Gastrocnemius medialis (tissue), 4 donors: ENCODE results near the gene ACSS1. TPM values are rescaled to one million over a fixed set of nuclear protein-coding genes. Genes with fewer than 3 reads are reported as not detected.
A peak's percentile ranks its signal among the peaks of the same experiment; 100 is the strongest.

ENCODE experiments used
- ATAC-seq, 2 donors: fragments of 150-250 bp; one replicate each; pipeline ENCODE4 v1.9.1; 2016
- DNase-seq, 2 donors: peaks; one replicate each; pipeline ENCODE4 v3.0.0-alpha.2; 2019
- H3K27ac ChIP-seq, 4 donors: fragments of 200-600 bp; sonication (generic); 1 replicate in 1 of 4; 2 replicates in 3 of 4; pipeline ENCODE4 v1.5.1; 2016 to 2018; ENCODE audit warnings: mild to moderate bottlenecking in 2 of 4, moderate library complexity in 1 of 4
- H3K27me3 ChIP-seq, 3 donors: fragments of 200-600 bp; sonication (generic) in 2 of 3; 1 replicate in 1 of 3; 2 replicates in 2 of 3; pipeline versions ENCODE4 v1.5.1 to v1.6.0; 2016 to 2019; ENCODE audit warnings: mild to moderate bottlenecking in 1 of 3, moderate library complexity in 1 of 3
- H3K36me3 ChIP-seq, 2 donors: fragments of 200-600 bp; sonication (generic) in 1 of 2; one replicate each; pipeline ENCODE4 v1.5.1; 2017 to 2018
- H3K4me1 ChIP-seq, 2 donors: fragments of 200-600 bp; sonication (generic) in 1 of 2; one replicate each; pipeline ENCODE4 v1.5.1; 2016 to 2017; ENCODE audit warnings: mild to moderate bottlenecking in 2 of 2
- H3K4me3 ChIP-seq, 4 donors: fragments of 200-600 bp; sonication (generic) in 3 of 4; 1 replicate in 1 of 4; 2 replicates in 3 of 4; pipeline ENCODE4 v1.5.1; 2016 to 2019; ENCODE audit warnings: mild to moderate bottlenecking in 2 of 4
- H3K9me3 ChIP-seq, 3 donors: fragments of 200-600 bp; sonication (generic) in 2 of 3; 1 replicate in 1 of 3; 2 replicates in 2 of 3; pipeline ENCODE4 v1.5.1; 2016 to 2019
- POLR2A ChIP-seq, 2 donors: fragments of 450-650 bp; IDR thresholded peaks; one replicate each; pipeline ENCODE4 v1.6.1; 2017; ENCODE audit warnings: antibody characterized with exemption in 2 of 2, mild to moderate bottlenecking in 2 of 2, moderate library complexity in 2 of 2
- in situ Hi-C, 4 donors: fragments of 200-750 bp; cut with MboI; loops; one replicate each; pipeline versions ENCODE4 v1.15.0 to v1.8.0; 2017; ENCODE audit warnings: low sequenced_read_pairs in 4 of 4
- intact Hi-C: fragments of 100-400 bp; cut with DNase I; formaldehyde crosslinking; loops from one replicate; pipeline ENCODE4 v1.15.1; 2023; ENCODE audit warnings: low total_unique reads
- total RNA-seq, 4 donors: library from RNA; depleted of rRNA; stranded (reverse); fragments of >200 nt; gene quantifications; one replicate each; pipeline versions ENCODE4 v1.1.0 to v1.2.3, GENCODE V29; 2016
- TF ChIP-seq, protein P1 (sequence below), 5 experiments: fragments of 450-650 bp in 3 of 5; fragments of 200-600 bp in 2 of 5; sonication (generic) in 2 of 5; IDR thresholded peaks in 4 of 5; conservative IDR thresholded peaks in 1 of 5; 1 replicate in 4 of 5; 2 replicates in 1 of 5; pipeline ENCODE4 v1.5.1; 2016 to 2019; ENCODE audit warnings: antibody characterized with exemption in 5 of 5, mild to moderate bottlenecking in 3 of 5, moderate library complexity in 3 of 5

ACSS1 gene
- total RNA-seq, 4 donors from 2014 or later, result 11.4 to 84.6 (median 11.8) TPM

DNA sequence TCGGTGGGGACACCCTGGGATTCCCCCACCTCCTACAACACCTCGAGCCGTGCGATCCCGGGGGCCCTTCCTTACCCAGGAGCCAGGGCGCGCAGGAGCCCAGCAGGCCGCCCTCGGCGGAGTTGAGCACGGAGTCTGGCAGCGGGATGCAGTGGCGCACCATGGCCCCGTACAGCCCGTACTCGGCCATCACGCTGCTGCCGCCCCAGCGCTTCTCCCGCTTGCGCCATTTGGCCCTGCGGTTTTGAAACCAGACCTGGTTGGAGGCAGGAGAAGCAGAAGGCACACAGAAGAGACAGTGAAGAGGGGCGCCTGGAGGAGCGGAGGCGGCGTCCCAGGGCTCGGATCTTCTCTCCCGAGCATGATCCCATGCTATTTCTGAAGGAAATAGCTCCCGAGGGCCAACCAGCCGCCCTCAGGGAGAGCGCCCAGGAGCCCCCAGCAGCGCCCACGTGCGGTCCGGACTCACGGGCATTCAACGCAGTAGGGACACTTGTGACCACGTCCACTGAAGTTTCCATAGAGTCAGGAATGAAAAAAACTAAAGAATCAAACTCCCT lies 19.8 kb upstream of the ACSS1 start:
- DNase-seq (peak; percentile 69 to 82), ATAC-seq (peak; percentile 90 to 92)
- Histone ChIP-seq H3K27me3 (peaks cover 20 to 30% (median 30%) of the 10 kb centered on the region in 3 donors), H3K4me3 (peak overlapping the region; percentile 41 to 52 (median 48)), H3K27ac (peak overlapping the region; percentile 56 to 70 (median 62)), H3K4me1 (peaks cover 16 to 20% of the 10 kb centered on the region in 2 donors), H3K9me3 (no peaks in the 10 kb centered on the region), H3K36me3 (no peaks in the 10 kb centered on the region)
- no peak for TF ChIP-seq POLR2A (IDR thresholded peaks at IDR 0.05)
- TF ChIP-seq, protein P1, sequence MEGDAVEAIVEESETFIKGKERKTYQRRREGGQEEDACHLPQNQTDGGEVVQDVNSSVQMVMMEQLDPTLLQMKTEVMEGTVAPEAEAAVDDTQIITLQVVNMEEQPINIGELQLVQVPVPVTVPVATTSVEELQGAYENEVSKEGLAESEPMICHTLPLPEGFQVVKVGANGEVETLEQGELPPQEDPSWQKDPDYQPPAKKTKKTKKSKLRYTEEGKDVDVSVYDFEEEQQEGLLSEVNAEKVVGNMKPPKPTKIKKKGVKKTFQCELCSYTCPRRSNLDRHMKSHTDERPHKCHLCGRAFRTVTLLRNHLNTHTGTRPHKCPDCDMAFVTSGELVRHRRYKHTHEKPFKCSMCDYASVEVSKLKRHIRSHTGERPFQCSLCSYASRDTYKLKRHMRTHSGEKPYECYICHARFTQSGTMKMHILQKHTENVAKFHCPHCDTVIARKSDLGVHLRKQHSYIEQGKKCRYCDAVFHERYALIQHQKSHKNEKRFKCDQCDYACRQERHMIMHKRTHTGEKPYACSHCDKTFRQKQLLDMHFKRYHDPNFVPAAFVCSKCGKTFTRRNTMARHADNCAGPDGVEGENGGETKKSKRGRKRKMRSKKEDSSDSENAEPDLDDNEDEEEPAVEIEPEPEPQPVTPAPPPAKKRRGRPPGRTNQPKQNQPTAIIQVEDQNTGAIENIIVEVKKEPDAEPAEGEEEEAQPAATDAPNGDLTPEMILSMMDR (IDR thresholded peaks at IDR 0.05 in 4 of 5, conservative IDR thresholded peaks at IDR 0.05 in 1 of 5), result peak in 1 of 5 experiments; percentile 10
- in situ Hi-C loops, result loop anchor here in 2 of 4 donors (10.0 kb wide), 1 partner anchor 97 kb away; no protein-coding TSS in a partner anchor
- intact Hi-C loops, result loop anchor here (2.0 to 5.0 kb wide), 3 partner anchors 39 to 170 kb away; partner anchors contain the start of gene PYGB

DNA sequence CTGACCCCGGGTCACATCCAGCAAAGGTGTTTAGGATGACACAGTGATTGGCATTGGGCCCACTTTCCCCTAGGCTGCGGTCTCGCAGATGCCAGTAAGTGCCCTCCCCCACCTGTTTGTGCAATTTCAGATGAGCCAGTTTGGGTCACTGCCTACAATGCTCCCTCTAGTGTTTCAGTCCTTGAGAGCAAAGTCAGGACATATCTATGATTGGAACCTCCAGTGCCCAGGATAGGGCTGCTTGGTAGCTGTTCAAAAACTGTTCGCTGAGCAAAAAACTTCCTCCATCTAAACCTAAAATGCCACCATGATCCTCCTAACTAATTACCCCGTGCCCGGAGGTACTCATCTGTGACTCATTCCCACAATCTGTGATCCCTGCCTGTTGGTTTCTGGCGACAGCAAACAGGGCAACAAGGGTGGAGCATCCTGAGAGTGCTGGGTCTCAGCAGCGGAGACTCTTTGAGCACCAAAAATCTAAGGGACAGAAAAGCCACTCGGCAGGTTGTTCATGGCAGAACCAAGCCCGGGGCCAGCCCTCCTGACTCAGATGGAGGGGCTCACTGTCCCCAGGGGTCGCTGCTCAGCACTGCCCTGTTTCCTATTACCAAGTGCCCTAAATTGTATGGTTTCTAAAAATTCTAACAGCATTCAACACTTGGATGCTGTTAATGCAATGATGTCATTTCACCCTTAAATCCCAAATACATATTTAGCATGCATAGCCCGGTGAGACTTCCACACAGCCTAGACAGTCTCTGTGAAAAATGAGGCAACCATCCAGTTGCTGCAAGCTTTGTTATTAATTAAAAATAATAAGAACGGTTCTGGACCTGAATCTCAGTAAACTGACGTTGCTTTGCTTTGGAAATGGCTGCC lies 19.0 kb upstream of the ACSS1 start:
- Histone ChIP-seq H3K9me3 (no peaks in the 10 kb centered on the region), H3K4me3 (peak overlapping the region; percentile 41 to 52 (median 48)), H3K36me3 (no peaks in the 10 kb centered on the region), H3K4me1 (peaks cover 16 to 19% of the 10 kb centered on the region in 2 donors), H3K27ac (peak overlapping the region; percentile 56 to 70 (median 62)), H3K27me3 (peaks cover 13 to 25% (median 23%) of the 10 kb centered on the region in 3 donors)
- TF ChIP-seq, protein P1 (IDR thresholded peaks at IDR 0.05 in 4 of 5, conservative IDR thresholded peaks at IDR 0.05 in 1 of 5), result peak in 3 of 5 experiments; percentile 16 to 44 (median 22)
- no peak for TF ChIP-seq POLR2A (IDR thresholded peaks at IDR 0.05)
- in situ Hi-C loops (loop anchor here in 2 of 4 donors (10.0 kb wide), 1 partner anchor 98 kb away; no protein-coding TSS in a partner anchor), intact Hi-C loops (loop anchor here (2.0 to 5.0 kb wide), 3 partner anchors 40 to 170 kb away; partner anchors contain the start of gene PYGB)
- ATAC-seq, result peak; percentile 76 to 77
- peak in 1 of 2 donors; percentile 57 for DNase-seq

DNA sequence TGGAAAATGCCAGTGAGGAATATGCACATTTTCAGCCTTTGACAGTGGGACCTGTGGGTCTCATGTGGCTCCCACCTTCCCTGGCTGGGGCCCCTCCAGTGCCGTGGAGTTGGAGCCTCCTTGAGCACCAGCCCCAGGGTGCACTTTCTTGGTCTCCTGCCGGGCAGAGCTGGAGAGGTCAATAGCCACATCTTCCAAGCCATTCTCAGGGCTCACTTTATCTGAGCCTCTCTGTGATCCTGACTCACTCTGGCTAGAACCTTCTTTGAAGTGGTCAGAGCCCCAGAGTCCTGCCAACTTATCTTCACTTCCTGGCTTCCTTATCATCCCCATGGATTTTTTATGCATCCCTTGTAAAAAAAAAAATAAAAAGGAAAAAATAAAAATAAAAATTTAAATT lies 18.3 kb upstream of the ACSS1 start:
- Histone ChIP-seq H3K4me1 (peaks cover 16 to 19% of the 10 kb centered on the region in 2 donors), H3K27me3 (peaks cover 6 to 17% (median 15%) of the 10 kb centered on the region in 3 donors), H3K9me3 (no peaks in the 10 kb centered on the region), H3K4me3 (no peak overlapping the region), H3K36me3 (no peaks in the 10 kb centered on the region), H3K27ac (peak overlapping the region in 2 of 4 donors; percentile 61 to 62)
- DNase-seq (no peak), ATAC-seq (no peak)
- in situ Hi-C loops, result loop anchor here in 2 of 4 donors (10.0 kb wide), 1 partner anchor 99 kb away; no protein-coding TSS in a partner anchor
- no peak for TF ChIP-seq POLR2A (IDR thresholded peaks at IDR 0.05)
- TF ChIP-seq, protein P1 (IDR thresholded peaks at IDR 0.05 in 4 of 5, conservative IDR thresholded peaks at IDR 0.05 in 1 of 5), result no peak
- intact Hi-C loops, result loop anchor here (2.0 to 5.0 kb wide), 3 partner anchors 41 to 171 kb away; partner anchors contain the start of gene PYGB

DNA sequence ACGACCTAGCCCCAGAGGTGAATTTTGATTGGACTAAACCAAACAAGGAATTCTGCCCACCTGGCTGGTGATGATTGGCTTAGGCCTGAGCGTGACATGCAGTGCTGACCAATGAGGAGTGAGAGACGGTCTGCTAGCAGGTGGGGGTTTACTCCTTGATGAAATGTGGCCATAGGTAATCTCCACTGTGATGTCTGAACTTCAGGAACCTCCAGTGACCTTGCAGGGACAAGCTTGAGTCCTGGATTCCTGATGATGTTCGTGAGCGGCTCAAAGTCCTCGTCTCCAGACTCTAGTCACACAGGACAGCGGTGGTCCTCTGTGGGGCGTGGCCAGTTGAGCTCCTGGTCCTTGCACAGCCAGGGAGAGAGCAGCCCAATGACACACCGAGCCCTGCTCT lies 15.6 kb upstream of the ACSS1 start:
- Histone ChIP-seq H3K4me3 (no peak overlapping the region), H3K27ac (no peak overlapping the region), H3K4me1 (peaks cover 16 to 19% of the 10 kb centered on the region in 2 donors), H3K9me3 (no peaks in the 10 kb centered on the region), H3K27me3 (peaks cover 0 to 3% (median 0%) of the 10 kb centered on the region in 3 donors), H3K36me3 (no peaks in the 10 kb centered on the region)
- in situ Hi-C loops, result loop anchor here (10.0 to 25.0 kb wide), 4 partner anchors 101 to 1436 kb away; partner anchors contain the start of genes CST3 (in 2 of the 4), ENTPD6 (in 1 of the 4) and ZNF337 (in 1 of the 4)
- no peak for DNase-seq
- intact Hi-C loops, result no loop called here
- no peak for ATAC-seq
- TF ChIP-seq, protein P1 (IDR thresholded peaks at IDR 0.05 in 4 of 5, conservative IDR thresholded peaks at IDR 0.05 in 1 of 5), result no peak
